GM19324 (cell line): ENCODE results near the gene PLOD2.

Source experiments
- ATAC-seq: cut with Tn5 transposase; IDR thresholded peaks from one replicate; pipeline ENCODE4 v1.9.1; 2021; ENCODE audit warnings: mild to moderate bottlenecking, moderate library complexity; ENCODE audit not compliant: unreplicated experiment, low FRiP score

Gene PLOD2

DNA sequence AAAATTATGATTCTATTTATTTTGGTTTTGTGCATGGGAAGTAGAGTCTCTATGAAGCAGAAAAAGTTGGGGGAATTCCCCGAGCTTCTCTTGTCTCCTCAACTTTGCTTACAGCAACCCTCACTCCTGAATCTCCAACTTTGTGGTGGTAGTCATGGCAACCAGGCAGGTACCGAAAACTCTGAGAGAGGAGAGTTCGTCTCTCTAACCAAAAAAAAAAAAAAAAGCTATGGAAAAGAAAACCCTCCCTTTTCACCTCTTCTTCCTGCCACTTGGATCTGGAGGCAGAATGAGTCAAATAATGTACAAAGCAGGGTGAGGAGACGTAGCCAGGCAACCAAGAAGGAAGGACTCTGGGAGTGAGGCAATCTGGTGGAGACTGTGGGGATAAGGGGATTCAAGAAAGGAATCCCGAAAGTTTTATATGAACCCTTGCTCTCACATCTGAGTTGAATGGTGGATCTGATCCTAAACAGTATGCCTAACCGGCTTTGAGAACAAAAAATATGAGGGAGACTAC is 108.1 kb downstream of the PLOD2 start:
- no peak for ATAC-seq

DNA sequence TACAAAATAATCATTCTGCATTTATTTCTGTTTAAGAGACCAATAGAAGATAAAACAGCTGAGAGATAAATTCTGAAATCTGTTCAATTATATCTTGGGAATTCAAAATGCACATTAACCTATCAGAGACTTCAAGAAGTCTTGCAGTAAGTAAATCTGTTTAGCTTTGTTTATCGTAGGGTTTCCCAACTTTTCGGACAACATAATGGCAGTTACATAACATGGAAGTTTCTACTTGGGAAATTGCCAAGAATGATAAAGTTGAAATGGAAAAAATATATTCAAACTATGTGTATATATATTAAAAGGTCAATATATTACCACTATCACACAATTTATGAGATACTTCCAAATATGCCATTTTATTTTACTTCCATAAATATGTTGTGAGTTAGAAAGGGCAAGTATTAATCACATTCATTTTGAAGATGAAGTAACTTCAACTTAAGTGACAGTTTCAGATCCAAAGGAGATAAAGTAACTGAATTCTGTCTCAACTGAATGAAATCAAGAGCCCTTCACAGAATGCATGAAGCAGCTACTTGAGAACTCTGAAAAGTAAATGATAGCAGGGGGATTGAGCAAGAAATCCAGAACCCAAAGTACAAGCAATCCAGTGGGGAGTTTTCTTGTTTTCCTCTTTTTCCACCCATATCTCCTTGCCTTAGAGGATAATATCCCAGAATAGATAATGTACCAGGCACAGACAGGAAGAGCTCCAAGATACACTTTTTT is 108.8 kb downstream of the PLOD2 start:
- ATAC-seq = no peak

DNA sequence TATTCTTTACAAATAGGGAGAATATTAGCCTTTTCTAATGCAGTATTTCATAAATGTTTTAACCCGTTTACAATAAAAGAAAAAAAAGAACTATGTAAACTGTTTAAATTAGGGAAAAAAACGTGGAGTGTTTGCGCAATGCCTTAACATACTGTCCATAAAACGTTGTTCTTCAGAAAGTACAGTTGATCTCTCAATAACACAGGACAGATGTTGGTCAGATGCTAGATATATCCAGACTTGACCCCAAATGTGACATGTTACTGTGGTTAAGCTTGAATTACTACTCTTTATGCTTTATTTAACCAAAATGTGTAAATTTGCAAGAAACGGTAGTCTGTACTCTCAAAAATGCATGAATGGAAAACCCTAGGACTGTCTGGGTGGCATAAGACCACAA is 110.3 kb downstream of the PLOD2 start:
- no peak for ATAC-seq

DNA sequence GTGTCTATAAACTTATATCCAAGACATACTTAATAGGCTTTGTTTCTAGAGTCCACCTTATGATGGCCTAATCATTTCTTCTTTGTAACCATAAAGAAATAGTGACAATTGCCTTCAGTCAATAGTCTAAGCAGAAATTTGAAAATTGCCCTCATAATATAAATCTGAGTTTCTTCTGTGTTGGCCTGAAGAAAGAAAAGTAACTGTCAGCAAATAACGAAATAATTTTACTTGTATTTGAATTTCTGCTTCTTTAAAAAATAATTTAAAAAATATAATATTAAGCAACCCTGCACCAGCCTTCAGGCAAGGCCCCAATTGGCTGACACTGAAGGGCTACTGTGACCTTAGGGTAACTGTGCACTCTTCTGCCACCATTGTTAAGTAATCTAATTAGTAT is 113.5 kb downstream of the PLOD2 start:
- ATAC-seq = no peak

DNA sequence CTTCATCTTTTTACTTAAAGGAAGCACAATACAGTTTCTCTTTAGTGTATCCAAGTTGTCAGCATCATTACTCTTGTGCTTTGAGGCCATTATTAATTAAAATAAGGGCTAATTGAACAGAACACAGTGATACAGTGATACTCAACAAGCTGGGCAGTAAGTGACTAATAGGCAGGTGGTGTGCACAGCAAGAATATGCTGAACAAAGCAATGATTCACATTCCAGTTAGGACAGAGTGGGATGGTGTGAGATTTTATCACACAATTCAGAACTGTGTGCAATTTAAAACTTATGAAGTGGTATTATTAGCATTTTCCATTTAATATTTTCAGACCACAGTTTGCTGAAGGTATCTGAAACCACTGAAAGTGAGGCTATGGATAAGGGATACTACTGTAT is 116.9 kb downstream of the PLOD2 start:
- no peak for ATAC-seq

DNA sequence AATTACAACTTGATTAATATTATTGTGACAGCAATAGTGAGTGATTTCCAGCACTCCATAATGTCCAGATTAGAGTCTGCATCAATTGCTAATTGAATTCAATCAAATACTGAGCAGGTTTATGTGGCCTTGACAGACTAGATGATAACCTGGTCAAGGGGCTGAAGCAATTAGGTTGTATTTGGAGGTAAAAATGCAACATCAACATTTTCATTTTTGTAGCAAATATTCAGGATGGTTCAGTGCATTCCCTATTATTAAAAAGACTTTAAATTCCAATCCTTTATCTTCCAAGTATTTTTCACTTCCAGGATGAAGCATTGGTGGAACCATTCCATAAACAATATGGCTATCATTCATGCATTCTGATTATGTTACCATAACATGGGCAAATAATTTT is 120.4 kb downstream of the PLOD2 start:
- no peak for ATAC-seq

DNA sequence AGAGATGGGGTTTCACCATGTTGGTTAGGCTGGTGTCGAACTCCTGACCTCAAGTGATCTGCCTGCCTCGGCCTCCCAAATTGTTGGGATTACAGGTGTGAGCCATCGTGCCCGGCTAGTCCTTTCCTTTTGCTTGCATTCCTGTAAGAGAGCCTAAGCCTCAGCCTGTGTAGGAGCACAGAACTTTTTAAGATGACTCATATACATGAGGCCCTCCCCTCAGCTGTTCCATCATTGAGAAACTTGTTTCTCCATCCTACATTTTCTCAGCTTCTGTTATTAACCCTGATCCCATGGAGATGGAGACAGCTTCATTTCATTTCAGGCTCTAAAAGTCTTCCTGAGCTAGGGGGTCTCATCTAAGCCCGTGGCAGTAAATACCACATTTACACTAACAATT is 123.3 kb downstream of the PLOD2 start:
- no peak for ATAC-seq

DNA sequence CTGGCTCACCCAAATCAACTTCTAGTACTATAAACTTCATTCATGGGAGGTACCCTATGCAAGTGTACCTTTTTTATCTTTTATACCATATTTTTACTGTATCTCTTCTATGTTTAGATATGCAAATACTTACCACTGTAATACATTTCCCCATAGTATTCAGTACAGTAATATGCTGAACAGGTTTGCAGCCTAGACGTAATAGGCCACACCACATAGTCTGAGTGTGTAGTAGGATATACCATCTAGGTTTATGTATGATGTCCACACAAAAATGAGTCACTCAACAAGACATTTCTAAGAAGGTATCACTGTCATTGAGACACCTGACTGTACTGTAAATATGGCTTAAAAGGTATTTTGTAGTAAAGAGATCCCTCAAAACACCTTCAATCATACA is 124.7 kb downstream of the PLOD2 start:
- no peak for ATAC-seq

DNA sequence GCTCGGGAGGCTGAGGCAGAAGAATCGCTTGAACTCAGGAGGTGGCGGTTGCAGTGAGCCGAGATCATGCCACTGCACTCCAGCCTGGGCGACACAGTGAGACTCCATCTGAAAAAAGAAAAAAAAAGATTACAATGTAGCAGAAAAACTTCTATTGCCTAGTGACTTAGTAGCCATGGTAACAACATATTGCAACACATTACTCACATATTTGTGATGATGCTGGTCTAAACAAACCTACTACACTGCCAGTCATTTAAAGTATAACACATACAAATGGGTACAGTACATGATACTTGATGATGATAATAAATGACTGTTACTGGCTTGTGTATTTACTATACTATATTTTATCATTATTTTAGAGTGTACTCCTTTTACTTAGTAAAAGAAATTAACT is 125.6 kb downstream of the PLOD2 start:
- no peak for ATAC-seq

DNA sequence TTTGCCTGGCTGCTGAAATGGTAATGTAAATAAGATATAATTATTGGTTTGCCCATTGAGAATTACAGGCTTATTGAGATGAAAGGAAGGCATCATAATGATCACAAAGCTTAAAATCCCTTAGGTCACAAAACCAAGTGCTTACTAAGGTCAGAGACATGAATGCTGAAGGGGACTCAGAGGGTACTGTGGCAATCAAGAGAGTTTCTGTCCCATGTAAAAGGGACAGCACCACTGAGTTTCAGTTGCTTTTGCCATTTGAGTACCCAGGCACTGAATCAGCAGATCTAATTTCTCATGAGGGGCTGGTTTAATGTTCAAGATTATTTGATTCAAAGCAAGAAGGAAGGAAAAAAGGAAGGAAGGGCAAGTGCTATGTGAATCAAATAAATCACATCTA is 127.0 kb downstream of the PLOD2 start:
- no peak for ATAC-seq

DNA sequence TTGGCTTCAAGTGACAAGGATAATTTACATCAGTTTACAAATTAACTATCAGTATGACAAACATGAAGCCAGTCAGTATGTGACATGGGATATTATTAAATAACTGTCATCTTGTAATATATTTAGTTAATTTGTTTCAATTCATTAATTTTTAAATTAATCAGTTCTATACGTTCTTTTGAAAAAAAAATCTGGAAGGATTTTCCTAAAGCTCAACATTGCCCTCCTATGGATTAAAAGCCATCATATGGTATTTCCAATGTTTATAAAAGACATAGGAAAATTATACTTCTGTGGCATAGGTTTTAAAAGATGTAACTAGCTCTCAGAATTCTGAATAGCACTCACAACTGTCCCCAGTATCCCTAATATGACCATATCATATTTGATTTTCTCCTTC is 134.4 kb downstream of the PLOD2 start:
- ATAC-seq = no peak

DNA sequence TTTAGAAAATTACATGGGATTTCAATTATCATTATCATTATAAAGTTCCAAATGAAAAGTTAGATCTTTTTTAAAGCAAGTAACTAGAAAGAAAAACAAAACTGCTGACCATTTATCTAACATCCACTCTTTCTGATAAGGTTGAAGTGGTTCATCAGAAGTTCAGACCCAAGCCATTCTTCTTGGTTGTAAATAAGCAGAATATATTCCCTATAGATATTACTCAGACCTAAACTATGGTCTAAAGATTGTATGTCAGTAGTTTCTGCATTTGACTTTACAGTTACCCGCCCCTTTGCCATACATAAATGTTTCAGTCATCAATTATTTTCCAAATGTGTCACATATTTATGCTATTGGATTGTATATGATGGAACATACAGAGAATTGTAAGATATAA is 136.7 kb downstream of the PLOD2 start:
- no peak for ATAC-seq

DNA sequence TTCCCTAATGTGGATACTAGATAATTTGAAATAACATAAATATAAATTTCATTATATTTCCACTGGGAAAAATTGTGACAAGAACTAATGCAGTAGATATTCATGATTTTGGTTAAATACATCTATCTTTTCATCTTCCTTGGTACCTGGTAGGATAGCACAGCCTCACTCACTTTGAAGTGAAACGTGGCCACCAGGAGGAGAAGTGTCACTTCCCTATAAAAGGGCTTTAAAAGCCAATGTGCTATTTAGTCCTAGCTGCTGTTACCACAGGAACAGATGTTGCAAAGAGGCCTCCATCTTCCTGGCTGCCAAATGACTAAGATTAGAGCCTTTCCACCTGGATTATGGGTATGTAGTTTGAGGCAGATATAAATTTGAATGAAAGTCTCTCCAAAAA is 140.0 kb downstream of the PLOD2 start:
- ATAC-seq = no peak

DNA sequence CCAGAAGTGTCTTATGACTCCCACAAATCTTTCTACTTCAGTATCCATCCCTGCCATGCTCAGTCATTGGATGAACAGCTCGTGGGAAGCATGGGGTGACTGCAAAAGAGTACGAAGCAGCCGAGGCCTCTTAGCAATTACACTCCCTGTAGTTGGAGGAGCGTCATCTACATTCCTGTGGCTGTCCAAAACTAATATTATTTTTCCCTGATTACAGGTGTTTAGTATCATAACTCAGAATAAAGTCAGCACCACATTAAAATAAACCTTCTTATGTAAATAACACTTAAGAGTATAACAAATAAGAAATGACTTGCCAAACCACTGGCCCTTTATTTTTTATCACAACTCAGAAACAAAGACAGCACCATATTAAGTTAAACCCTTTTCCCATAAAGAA is 141.5 kb downstream of the PLOD2 start:
- no peak for ATAC-seq
